Astrocyte (in vitro differentiated cells and primary cell): ENCODE data around the gene PGPEP1. TPM values are rescaled to one million over a fixed set of nuclear protein-coding genes. Genes with fewer than 3 reads are reported as not detected.

Experiments
- DNase-seq: peaks from one replicate; pipeline ENCODE4 v3.0.0-alpha.2; 2010; ENCODE audit warnings: low read depth
- FAIRE-seq: peaks from 2 replicates; lab custom pipeline; 2011; peaks lifted over from hg19 to GRCh38; lab: Jason Lieb, UNC
- H2AFZ ChIP-seq: 2 replicates; pipeline ENCODE4 v1.6.0; 2012; ENCODE audit warnings: low read depth, low read length, inconsistent platforms
- H3K27ac ChIP-seq: 2 replicates; pipeline ENCODE4 v1.5.1; 2011; ENCODE audit warnings: low read depth, low read length, inconsistent platforms
- H3K27me3 ChIP-seq: 2 replicates; pipeline ENCODE4 v1.6.0; 2011; ENCODE audit warnings: low read length, inconsistent platforms; ENCODE audit not compliant: insufficient read depth
- H3K36me3 ChIP-seq: 2 replicates; pipeline ENCODE4 v1.5.1; 2011; ENCODE audit warnings: low read length, inconsistent platforms; ENCODE audit not compliant: insufficient read depth
- H3K4me1 ChIP-seq: 2 replicates; pipeline ENCODE4 v1.5.1; 2011; ENCODE audit warnings: low read length, inconsistent platforms; ENCODE audit not compliant: insufficient read depth
- H3K4me2 ChIP-seq: 2 replicates; pipeline ENCODE4 v1.6.0; 2012; ENCODE audit warnings: low read length, inconsistent platforms
- H3K4me3 ChIP-seq: 2 replicates; pipeline ENCODE4 v1.5.1; 2011; ENCODE audit warnings: low read depth, mild to moderate bottlenecking, low read length, inconsistent platforms; ENCODE audit not compliant: insufficient read depth
- H3K79me2 ChIP-seq: 2 replicates; pipeline ENCODE4 v1.6.0; 2012; ENCODE audit warnings: mild to moderate bottlenecking, low read length, inconsistent platforms; ENCODE audit not compliant: insufficient read depth
- H3K9ac ChIP-seq: 2 replicates; pipeline ENCODE4 v1.6.0; 2012; ENCODE audit warnings: mild to moderate bottlenecking, low read length, inconsistent platforms
- H3K9me3 ChIP-seq: 2 replicates; pipeline ENCODE4 v1.5.1; 2012; ENCODE audit warnings: low read depth, mild to moderate bottlenecking, low read length, inconsistent platforms; ENCODE audit not compliant: insufficient read depth
- H4K20me1 ChIP-seq: 2 replicates; pipeline ENCODE4 v1.6.0; 2012; ENCODE audit warnings: low read length, inconsistent platforms; ENCODE audit not compliant: insufficient read depth
- H3K27ac Mint-ChIP-seq: one replicate; pipeline ENCODE4 v1.8.0; 2021; ENCODE audit warnings: mild to moderate bottlenecking, mixed read lengths; ENCODE audit not compliant: unreplicated experiment
- H3K27me3 Mint-ChIP-seq: one replicate; pipeline ENCODE4 v1.8.0; 2021; ENCODE audit warnings: low read depth, mixed read lengths; ENCODE audit not compliant: unreplicated experiment
- H3K36me3 Mint-ChIP-seq: one replicate; pipeline ENCODE4 v1.8.0; 2021; ENCODE audit warnings: low read depth, mixed read lengths; ENCODE audit not compliant: unreplicated experiment
- H3K4me1 Mint-ChIP-seq: one replicate; pipeline ENCODE4 v1.8.0; 2021; ENCODE audit warnings: low read depth, mixed read lengths; ENCODE audit not compliant: unreplicated experiment
- H3K4me3 Mint-ChIP-seq: one replicate; pipeline ENCODE4 v1.8.0; 2021; ENCODE audit warnings: mild to moderate bottlenecking, moderate library complexity, mixed read lengths; ENCODE audit not compliant: unreplicated experiment
- H3K9me3 Mint-ChIP-seq: one replicate; pipeline ENCODE4 v1.8.0; 2021; ENCODE audit warnings: mild to moderate bottlenecking, mixed read lengths; ENCODE audit not compliant: unreplicated experiment
- CTCF ChIP-seq: IDR thresholded peaks from 2 replicates; pipeline ENCODE4 v1.5.1; 2011; ENCODE audit warnings: low read depth, mild to moderate bottlenecking, inconsistent platforms, low read length, moderate library complexity; ENCODE audit not compliant: insufficient read depth
- EZH2 ChIP-seq: IDR thresholded peaks from 2 replicates; pipeline ENCODE4 v1.6.1; 2012; ENCODE audit warnings: mild to moderate bottlenecking, low read length, inconsistent platforms; ENCODE audit not compliant: insufficient read depth
- total RNA-seq: library from RNA; stranded (reverse); gene quantifications from 2 replicates; pipeline ENCODE4 v1.2.1, GENCODE V29; 2021

The PGPEP1 gene
- total RNA-seq, 1 donor from 2014 or later = 28.4 TPM

DNA sequence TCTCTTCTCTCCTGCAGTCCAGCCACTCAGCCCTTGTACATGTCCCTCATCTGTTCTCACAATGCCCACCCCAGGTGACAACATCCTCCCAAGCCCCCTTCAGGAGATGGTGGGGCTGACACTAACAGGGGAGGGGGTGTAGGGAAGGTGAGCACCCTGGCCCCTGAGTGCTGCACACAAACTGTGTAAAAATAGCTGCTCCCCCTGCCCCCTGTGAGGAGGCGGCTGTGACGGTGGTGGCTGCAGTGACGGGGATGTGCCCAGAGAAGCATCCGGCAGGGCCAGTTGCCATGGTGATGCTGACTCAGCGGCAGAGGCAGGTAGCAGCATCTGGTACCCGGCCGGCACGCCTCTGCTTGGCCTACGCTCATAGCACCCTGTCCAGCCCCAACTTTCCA is 45.9 kb upstream of the PGPEP1 start:
- no peak for TF ChIP-seq CTCF
- TF ChIP-seq EZH2 = no peak
- no peak overlapping the region for H3K4me3 Mint-ChIP-seq
- Histone ChIP-seq H3K9me3 (no peaks in the 10 kb centered on the region), H3K9ac (no peak overlapping the region), H3K79me2 (no peaks in the 10 kb centered on the region), H3K4me1 (peaks cover 36% of the 10 kb centered on the region), H3K27me3 (no peaks in the 10 kb centered on the region), H4K20me1 (no peaks in the 10 kb centered on the region), H3K36me3 (no peaks in the 10 kb centered on the region), H3K27ac (no peak overlapping the region), H3K4me2 (no peak overlapping the region), H3K4me3 (no peak overlapping the region), H2AFZ (no peak overlapping the region)
- no peak for DNase-seq
- H3K36me3 Mint-ChIP-seq = no peaks in the 10 kb centered on the region
- H3K9me3 Mint-ChIP-seq = no peaks in the 10 kb centered on the region
- no peaks in the 10 kb centered on the region for H3K27me3 Mint-ChIP-seq
- H3K4me1 Mint-ChIP-seq = peaks cover 12% of the 10 kb centered on the region
- no peak overlapping the region for H3K27ac Mint-ChIP-seq
- no peak for FAIRE-seq

DNA sequence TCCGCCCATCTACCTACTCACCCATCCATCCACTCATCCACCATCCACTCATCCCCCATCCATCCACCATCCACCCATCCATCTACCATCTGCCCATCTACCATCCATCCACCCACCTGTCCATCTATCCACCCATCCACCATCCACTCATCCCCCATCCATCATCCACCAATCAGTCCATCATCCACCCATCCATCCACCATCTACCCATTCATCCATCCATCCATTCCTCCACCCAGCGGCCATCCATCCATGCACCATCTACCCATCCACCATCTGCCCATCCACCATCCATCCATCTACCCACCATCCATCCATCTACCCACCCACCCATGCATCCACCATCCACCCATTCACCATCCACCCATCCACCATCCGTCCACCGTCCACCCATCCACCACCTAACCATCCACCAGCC is 45.4 kb upstream of the PGPEP1 start:
- Histone ChIP-seq H3K9ac (no peak overlapping the region), H2AFZ (no peak overlapping the region), H3K79me2 (no peaks in the 10 kb centered on the region), H4K20me1 (no peaks in the 10 kb centered on the region), H3K4me3 (no peak overlapping the region), H3K4me1 (peaks cover 36% of the 10 kb centered on the region), H3K27ac (no peak overlapping the region), H3K4me2 (no peak overlapping the region), H3K27me3 (no peaks in the 10 kb centered on the region), H3K9me3 (no peaks in the 10 kb centered on the region), H3K36me3 (no peaks in the 10 kb centered on the region)
- no peak overlapping the region for H3K4me3 Mint-ChIP-seq
- no peaks in the 10 kb centered on the region for H3K27me3 Mint-ChIP-seq
- no peak overlapping the region for H3K27ac Mint-ChIP-seq
- H3K36me3 Mint-ChIP-seq = no peaks in the 10 kb centered on the region
- no peaks in the 10 kb centered on the region for H3K9me3 Mint-ChIP-seq
- no peak for FAIRE-seq
- TF ChIP-seq CTCF = no peak
- no peak for TF ChIP-seq EZH2
- H3K4me1 Mint-ChIP-seq = peaks cover 8% of the 10 kb centered on the region
- no peak for DNase-seq

DNA sequence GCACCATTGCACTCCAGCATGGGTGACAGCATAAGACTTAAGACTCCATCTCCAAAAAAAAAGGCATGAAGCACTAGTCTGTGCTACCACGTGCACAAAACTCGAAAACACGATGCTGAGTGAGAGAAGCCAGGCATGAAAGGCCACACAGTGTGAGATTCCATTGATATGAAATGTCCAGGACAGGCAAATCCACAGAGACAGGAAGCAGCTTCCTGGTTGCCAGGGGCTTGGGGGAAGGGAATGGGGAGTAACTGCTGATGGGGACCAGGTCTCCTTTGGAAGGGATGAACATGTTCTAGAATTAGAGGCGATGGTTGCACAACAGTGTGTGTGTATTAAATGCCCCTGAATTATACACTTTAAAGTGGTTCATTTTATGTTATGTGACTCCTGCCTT is 43.1 kb upstream of the PGPEP1 start:
- FAIRE-seq (no peak), DNase-seq (no peak)
- Mint-ChIP-seq H3K4me3 (peak overlapping the region; percentile 28), H3K4me1 (peaks cover 7% of the 10 kb centered on the region), H3K27me3 (no peaks in the 10 kb centered on the region), H3K27ac (peak overlapping the region; percentile 38), H3K9me3 (no peaks in the 10 kb centered on the region), H3K36me3 (no peaks in the 10 kb centered on the region)
- no peaks in the 10 kb centered on the region for H3K27me3 ChIP-seq
- no peaks in the 10 kb centered on the region for H4K20me1 ChIP-seq
- TF ChIP-seq EZH2 (no peak), CTCF (no peak)
- H3K79me2 ChIP-seq = no peaks in the 10 kb centered on the region
- no peaks in the 10 kb centered on the region for H3K9me3 ChIP-seq
- no peak overlapping the region for H3K4me2 ChIP-seq
- no peak overlapping the region for H2AFZ ChIP-seq
- H3K4me3 ChIP-seq = no peak overlapping the region
- H3K4me1 ChIP-seq = peaks cover 25% of the 10 kb centered on the region
- no peak overlapping the region for H3K27ac ChIP-seq
- no peaks in the 10 kb centered on the region for H3K36me3 ChIP-seq
- H3K9ac ChIP-seq = no peak overlapping the region
